ENCODE measurements around the gene CPNE9. TPM values are rescaled to one million over a fixed set of nuclear protein-coding genes. Genes with fewer than 3 reads are reported as not detected.

Gene CPNE9
- total RNA-seq, 2 donors from 2014 or later: not detected

- DNase-seq (ENCODE audit: low spot score): no peak
- Histone ChIP-seq H3K27ac (no peak overlapping the region), H3K4me1 (peaks cover 0 to 29% of the 10 kb centered on the region in 2 donors), H3K36me3 (peaks cover 57% of the 10 kb centered on the region), H3K9me3 (no peaks in the 10 kb centered on the region), H3K27me3 (no peaks in the 10 kb centered on the region), H3K4me3 (no peak overlapping the region)
- TF ChIP-seq CTCF (IDR thresholded peaks at IDR 0.05): no peak
These were observed 44.4 kb downstream of the CPNE9 start for GRCh38 chr3:9748031-9748430.

- no peaks in the 10 kb centered on the region for H3K27me3 ChIP-seq
- H3K4me1 ChIP-seq: peaks cover 0 to 29% of the 10 kb centered on the region in 2 donors
- no peak for TF ChIP-seq CTCF (IDR thresholded peaks at IDR 0.05)
- H3K27ac ChIP-seq: peak overlapping the region; percentile 89 to 90
- peak overlapping the region; percentile 55 to 67 for H3K4me3 ChIP-seq
- peaks cover 45% of the 10 kb centered on the region for H3K36me3 ChIP-seq
- no peaks in the 10 kb centered on the region for H3K9me3 ChIP-seq
- DNase-seq (ENCODE audit: low spot score): no peak
These were observed 45.6 kb downstream of the CPNE9 start for GRCh38 chr3:9749296-9749644.

GRCh38 chr3:9749645-9750555, 46.3 kb downstream of the CPNE9 start, which contains the start of gene OGG1:
TSS of gene OGG1 (plus strand) at chr3:9749952. CDS start at chr3:9750287, 335 bp downstream.
- Histone ChIP-seq H3K4me3 (peak within 1 kb of the TSS; percentile 55 to 67), H3K4me1 (peaks cover 0 to 35% of the 10 kb centered on the region in 2 donors), H3K27me3 (no peaks in the 10 kb centered on the region), H3K9me3 (no peaks in the 10 kb centered on the region), H3K36me3 (peaks cover 45% of the 10 kb centered on the region), H3K27ac (peak within 1 kb of the TSS; percentile 89 to 90)
- peak in 1 of 2 donors; percentile 35 for TF ChIP-seq CTCF (IDR thresholded peaks at IDR 0.05)
- peak; percentile 98 for DNase-seq (ENCODE audit: low spot score)

GRCh38 chr3:9750556-9751411, 47.2 kb downstream of the CPNE9 start:
- no peak for DNase-seq (ENCODE audit: low spot score)
- H3K27ac ChIP-seq: peak overlapping the region; percentile 89 to 90
- no peaks in the 10 kb centered on the region for H3K27me3 ChIP-seq
- H3K4me1 ChIP-seq: peaks cover 0 to 39% of the 10 kb centered on the region in 2 donors
- no peak for TF ChIP-seq CTCF (IDR thresholded peaks at IDR 0.05)
- H3K36me3 ChIP-seq: peaks cover 42% of the 10 kb centered on the region
- H3K4me3 ChIP-seq: peak overlapping the region; percentile 55 to 67
- H3K9me3 ChIP-seq: no peaks in the 10 kb centered on the region

GRCh38 chr3:9754678-9755077, 51.0 kb downstream of the CPNE9 start:
- H3K36me3 ChIP-seq: peaks cover 61% of the 10 kb centered on the region
- no peaks in the 10 kb centered on the region for H3K9me3 ChIP-seq
- no peak for DNase-seq (ENCODE audit: low spot score)
- TF ChIP-seq CTCF (IDR thresholded peaks at IDR 0.05): no peak
- H3K4me1 ChIP-seq: peaks cover 0 to 31% of the 10 kb centered on the region in 2 donors
- H3K27me3 ChIP-seq: no peaks in the 10 kb centered on the region
- no peak overlapping the region for H3K4me3 ChIP-seq
- peak overlapping the region; percentile 24 to 45 for H3K27ac ChIP-seq
